ENCODE results near the gene ENPP3.
"Not testable (repeated sequence)": the region's sequence is repeated elsewhere in the genome, so short reads cannot be mapped to it uniquely, and the experiment has no call there.

ENPP3 gene

GRCh38 chr6:131685266-131685780, 48.2 kb downstream of the ENPP3 start:
- no peak for DNase-seq (ENCODE audit: low spot score)

GRCh38 chr6:131687022-131687421, 49.9 kb downstream of the ENPP3 start:
- no peak for DNase-seq (ENCODE audit: low spot score)

DNA sequence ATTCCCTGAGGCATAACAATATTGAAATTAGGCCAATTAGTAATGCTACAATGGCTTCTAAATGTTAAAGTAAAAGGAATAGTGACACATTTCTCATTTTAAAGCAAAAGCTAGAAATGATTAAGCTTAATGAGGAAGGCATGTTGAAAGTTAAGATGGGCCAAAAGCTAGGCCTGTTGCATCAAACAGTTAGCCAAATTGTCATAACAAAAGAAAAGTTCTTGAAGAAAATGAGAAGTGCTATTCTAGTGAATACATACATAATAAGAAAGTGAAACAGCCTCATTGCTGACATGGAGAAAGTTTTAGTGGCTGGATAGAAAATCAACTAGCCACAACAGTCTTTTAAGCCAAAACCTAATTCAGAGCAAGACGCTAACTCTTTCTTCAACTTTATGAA, 51.2 kb downstream of the ENPP3 start:
- no peak for DNase-seq (ENCODE audit: low spot score)

GRCh38 chr6:131692031-131692430, 54.9 kb downstream of the ENPP3 start:
- DNase-seq (ENCODE audit: low spot score): no peak

GRCh38 chr6:131692589-131692988, 55.5 kb downstream of the ENPP3 start:
- no peak for DNase-seq (ENCODE audit: low spot score)

DNA sequence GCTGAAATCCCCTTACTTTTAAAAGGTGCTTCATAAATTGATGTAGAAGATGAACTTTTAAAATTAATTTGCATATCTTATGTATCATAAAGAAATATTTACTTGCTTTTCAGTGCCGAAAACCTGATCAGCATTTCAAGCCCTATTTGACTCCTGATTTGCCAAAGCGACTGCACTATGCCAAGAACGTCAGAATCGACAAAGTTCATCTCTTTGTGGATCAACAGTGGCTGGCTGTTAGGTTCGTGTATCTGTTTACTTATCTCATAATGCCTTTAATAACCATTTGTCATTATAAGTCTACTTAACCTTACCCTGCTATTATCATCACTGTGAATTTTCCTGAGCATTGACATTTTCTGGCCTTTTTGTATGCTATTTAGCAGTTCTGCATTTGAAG, 56.3 kb downstream of the ENPP3 start:
- DNase-seq (ENCODE audit: low spot score): no peak

DNA sequence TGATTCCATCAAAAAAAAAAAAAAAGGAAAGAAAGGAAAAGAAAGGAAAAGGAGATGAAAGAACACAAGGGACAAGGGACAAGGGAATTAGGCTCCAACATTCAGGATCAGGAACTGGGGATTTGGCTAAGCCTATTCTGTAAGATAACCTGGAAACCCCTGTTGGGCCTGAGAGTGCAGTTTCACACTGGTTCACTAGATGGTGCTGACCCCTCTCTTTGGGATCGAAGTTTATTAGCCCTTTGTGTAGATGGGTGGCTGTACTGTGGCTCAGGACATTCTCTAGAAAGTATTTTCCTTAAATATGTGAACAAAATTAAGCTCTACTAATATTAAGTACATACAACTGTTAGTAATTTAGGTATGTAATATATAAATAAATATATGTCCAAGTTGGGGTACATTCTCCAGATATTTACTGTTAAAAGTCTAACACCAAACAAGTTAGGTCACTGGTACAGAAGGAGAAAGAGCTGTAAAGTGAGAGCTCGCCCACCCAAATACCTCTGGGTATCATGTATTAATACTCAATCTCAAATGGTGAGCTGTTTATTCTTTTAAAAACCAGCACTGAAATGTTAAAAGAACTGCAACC, 57.8 kb downstream of the ENPP3 start:
- DNase-seq (ENCODE audit: low spot score): peak; percentile 14

- no peak for DNase-seq (ENCODE audit: low spot score)
These were observed 59.9 kb downstream of the ENPP3 start for GRCh38 chr6:131696956-131697355.

DNA sequence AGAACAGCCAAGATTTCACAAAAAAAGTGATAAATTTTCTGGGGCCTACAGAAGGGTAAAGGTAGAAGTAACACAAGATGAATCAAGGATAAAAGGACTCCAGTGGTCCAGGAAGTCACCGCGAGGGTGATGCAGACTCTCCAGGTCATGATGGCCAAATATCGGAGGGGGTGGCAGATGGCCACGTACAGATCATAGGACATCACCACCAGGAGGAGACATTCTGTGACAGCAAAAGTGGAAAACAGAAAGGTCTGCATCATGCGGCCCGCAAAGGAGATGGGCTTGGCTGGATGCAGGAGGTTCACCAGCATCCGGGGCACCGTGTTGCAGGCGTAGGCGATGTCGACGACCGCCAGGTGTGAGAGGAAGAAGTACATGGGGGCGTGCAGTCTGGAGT, 63.7 kb downstream of the ENPP3 start:
- DNase-seq (ENCODE audit: low spot score): not testable (repeated sequence)

GRCh38 chr6:131703905-131704304, 66.8 kb downstream of the ENPP3 start:
- DNase-seq (ENCODE audit: low spot score): not testable (repeated sequence)

DNA sequence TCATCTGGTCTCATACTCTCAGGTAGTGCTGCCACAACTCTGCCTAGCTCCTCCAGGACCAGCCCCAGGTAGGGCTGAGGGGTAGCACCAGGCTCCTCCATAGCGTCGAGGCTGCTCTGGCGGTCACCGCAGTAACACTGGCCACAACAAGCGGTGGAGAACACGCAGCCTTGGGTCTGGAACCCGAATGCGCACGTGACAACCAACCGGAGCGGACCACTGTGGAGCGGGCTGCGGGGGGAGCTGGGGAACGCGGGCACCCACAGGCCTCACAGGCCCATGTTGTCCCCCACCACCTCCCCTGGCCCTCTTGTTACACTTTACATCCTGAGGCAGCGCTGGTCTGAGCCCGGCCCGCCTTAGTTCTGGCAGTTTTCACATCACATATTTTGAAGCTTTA, 73.8 kb downstream of the ENPP3 start, which contains the start of gene CTAGE9:
Gene CTAGE9 (minus strand): TSS at position 101 of the 400 bp plus-strand sequence. CDS start 0 bp downstream, at position 101.
- DNase-seq (ENCODE audit: low spot score): not testable (repeated sequence)

- not testable (repeated sequence) for DNase-seq (ENCODE audit: low spot score)
These were observed 78.5 kb downstream of the ENPP3 start for GRCh38 chr6:131715567-131715966.

- no peak for DNase-seq (ENCODE audit: low spot score)
These were observed 80.9 kb downstream of the ENPP3 start for GRCh38 chr6:131717836-131718542.

DNA sequence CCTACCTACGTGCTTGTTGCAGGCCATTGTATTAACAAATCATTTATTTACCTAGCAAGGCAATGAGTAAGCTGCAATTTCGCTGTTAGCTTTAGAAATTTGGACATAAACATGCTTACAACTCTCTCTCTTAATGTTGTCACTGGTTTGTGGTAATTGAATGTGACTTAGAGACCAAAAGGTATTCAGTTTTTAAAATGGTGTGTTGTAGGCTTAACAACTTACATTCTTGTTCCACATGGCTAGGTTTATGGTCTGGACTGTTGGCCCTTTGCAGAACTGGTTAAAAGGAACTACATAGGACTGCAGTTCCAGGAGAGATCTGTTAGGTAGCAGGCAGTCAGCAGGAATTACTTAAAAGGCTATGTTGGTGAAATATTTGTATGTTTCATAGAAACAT, 84.1 kb downstream of the ENPP3 start:
- no peak for DNase-seq (ENCODE audit: low spot score)

DNA sequence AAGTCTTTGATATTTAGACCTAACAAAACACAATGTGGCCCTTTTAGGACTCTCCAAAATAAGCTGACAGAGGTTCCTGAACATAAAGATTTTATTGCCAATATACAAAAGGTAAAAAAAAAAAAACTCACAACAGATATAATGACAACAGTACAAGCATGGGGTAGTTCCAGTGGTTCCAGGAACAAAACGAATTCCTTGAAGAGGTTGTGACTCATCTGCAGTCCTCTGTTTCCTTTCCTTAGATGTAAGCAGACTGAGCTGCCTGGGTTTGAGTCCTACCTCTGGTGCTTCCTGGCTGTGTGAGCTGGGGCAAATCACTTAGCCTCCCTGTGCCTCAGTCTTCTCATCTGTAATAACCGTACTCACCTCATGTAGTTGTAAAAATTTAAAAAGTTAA, 87.0 kb downstream of the ENPP3 start:
- no peak for DNase-seq (ENCODE audit: low spot score)

GRCh38 chr6:131727467-131727866, 90.4 kb downstream of the ENPP3 start:
- DNase-seq (ENCODE audit: low spot score): no peak

DNA sequence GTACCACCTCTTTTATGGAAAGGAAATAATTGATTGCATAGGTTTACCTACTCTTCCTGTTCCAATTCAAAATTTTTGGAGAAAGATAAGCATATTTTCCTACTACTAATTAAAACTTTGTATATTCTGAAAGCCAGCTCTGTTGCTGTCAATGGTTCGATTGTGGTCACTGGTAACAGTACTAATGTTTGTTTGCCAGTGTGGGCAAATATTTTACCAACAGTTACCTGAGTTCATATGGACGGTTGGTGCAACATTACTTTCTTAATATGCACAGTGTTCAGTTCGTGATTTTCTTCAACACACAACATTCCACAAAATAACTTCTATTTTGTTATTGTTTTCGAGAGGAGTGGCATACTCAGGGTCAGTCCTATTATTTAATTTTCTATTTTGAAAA, 90.8 kb downstream of the ENPP3 start:
- no peak for DNase-seq (ENCODE audit: low spot score)

DNA sequence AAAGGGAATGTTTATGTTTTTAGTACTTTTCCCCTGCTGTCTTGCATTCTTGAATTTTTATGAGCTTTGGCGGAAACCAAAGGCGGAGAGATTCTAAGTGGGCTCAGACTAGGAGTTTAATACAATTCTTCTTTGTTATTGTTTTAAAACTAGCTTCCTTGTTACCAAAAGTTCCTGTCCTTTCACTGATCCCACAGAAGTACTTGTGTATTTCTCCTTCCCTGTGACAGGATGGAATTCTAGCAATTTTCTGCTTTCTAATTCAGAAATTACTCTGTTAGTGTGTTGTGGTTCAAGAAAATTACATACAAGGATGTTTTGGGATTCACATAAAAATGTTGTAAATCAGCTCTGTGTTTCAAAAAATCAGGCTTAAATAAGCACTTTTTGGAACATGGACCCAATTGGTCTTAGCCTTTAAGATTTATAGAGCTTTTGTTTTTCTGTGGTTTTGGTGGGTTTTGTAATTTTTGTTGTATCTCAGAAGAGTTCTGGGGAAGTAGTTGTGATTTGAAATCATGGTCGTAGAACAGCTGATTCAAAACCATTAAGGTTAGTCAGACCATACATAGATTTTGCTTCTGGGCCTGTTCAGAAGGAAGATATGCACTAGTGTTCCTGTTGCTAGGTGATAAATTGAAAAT, 91.3 kb downstream of the ENPP3 start:
- no peak for DNase-seq (ENCODE audit: low spot score)

DNA sequence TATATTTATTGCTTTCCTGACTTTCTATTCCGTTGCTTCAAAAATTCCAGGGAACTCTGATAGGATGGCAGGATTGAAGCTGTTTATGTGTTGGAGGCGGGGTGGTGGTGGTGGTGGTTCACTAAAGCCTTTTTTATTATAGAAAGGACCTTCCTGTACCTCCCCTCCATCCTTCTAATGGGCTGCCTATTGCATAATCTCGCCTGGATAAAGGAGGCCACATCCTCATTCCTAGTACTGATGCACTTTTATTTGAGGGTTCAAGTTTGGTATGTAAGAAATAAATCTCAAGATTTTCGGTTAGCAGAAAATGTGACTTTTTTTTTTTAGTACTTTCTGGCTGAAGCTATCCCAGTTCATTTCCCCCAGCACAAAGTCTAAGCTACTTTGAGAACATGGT, 92.4 kb downstream of the ENPP3 start:
- no peak for DNase-seq (ENCODE audit: low spot score)

DNA sequence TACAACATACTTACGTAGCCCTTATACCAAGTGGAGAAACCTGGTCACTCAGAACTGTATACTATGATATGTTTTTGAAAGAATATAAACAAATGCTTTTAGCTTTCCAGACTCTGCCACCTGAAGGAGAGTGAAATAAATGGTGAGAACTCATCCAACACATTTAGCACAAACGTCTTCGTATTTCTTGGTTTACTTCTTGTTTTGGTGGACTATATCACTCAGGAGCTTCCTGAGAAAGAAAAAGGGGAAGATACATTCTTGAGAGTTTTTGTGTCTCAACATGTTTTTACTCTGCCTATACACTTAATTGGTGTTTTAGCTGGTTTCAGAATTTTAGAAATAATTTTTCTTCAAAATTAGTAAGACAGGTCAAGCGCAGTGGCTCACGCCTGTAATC, 93.2 kb downstream of the ENPP3 start:
- DNase-seq (ENCODE audit: low spot score): no peak

DNA sequence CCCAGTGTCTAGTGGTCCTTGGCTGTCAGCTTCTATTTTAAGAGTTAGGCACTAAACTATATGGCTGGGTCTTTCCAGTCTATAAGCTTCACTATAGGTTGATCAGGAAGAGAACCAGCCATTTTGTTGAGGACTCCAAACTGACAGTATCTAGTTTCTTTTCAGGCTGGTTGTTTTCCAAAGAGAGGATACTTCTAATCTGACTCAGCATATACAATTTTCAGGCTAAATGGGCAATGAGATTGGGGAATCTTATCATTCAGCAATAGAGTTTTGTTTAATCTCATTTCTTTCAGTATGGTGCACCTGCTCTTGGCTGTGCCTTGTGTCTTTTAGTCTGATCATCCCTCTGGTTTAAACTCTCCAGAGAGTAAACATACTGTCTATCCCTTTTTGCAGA, 94.1 kb downstream of the ENPP3 start:
- no peak for DNase-seq (ENCODE audit: low spot score)

DNA sequence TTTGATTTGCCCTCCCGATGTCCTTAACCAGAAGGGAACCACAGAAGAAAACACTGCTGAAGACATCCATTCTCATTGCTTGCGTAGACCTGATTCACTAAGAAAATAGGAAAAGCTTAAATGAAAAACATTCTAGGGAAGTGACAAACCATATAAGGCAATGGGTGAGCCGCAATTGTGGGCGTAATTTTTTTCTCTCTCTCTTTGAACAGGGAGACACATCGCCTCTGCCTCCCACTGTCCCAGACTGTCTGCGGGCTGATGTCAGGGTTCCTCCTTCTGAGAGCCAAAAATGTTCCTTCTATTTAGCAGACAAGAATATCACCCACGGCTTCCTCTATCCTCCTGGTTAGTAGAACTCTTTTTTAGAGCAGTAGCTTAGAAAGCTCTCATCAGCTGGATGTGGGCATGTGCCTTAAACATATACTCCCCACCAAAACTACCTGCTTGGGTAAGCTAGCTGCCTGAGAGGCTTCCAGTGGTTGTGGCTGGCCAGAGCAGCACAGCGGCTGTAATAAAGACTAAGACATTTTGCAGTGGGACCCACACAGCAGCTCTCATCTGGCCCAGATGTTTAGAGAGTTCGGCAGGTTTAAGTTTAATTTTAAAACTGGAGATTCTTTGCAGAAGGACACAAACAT, 96.4 kb downstream of the ENPP3 start:
- no peak for DNase-seq (ENCODE audit: low spot score)
